ENCODE data around the gene MTNR1A. TPM values are rescaled to one million over a fixed set of nuclear protein-coding genes. Genes with fewer than 3 reads are reported as not detected.

MTNR1A gene
- total and polyA plus RNA-seq, 2 donors (not counting 3 experiments of a cell fraction or from before 2014, with no cell fraction given) = not detected

- FAIRE-seq (no peak), DNase-seq (ENCODE audit: low read depth, low spot score) (no peak)
- Histone ChIP-seq H3K4me2 (ENCODE audit: insufficient read depth, low read length) (no peak overlapping the region), H3K4me1 (ENCODE audit: control insufficient read depth, extremely low read depth, insufficient read depth, low read length) (no peaks in the 10 kb centered on the region), H3K27me3 (ENCODE audit: control insufficient read depth in 2 of 2, insufficient read depth in 2 of 2, low read length in 2 of 2) (no peaks in the 10 kb centered on the region), H3K9me3 (replicated peaks; ENCODE audit: control insufficient read depth, insufficient read depth, low read length) (peaks cover 3% of the 10 kb centered on the region), H3K79me2 (ENCODE audit: control insufficient read depth, insufficient read depth, low read length) (no peaks in the 10 kb centered on the region), H3K9me1 (replicated peaks; ENCODE audit: control insufficient read depth, extremely low read depth, insufficient read depth, low read length) (no peaks in the 10 kb centered on the region), H3K27ac (ENCODE audit: insufficient read depth, low read depth, low read length) (no peak overlapping the region), H2AFZ (ENCODE audit: low read depth, low read length) (no peak overlapping the region), H3K4me3 (replicated peaks in 1 of 3; ENCODE audit: insufficient read depth in 1 of 3, low read depth in 1 of 3, low read length in 3 of 3) (no peak overlapping the region), H3K36me3 (ENCODE audit: control insufficient read depth in 2 of 2, extremely low read depth in 1 of 2, insufficient read depth in 2 of 2, low read length in 2 of 2) (no peaks in the 10 kb centered on the region), H3K9ac (replicated peaks; ENCODE audit: extremely low read depth, insufficient read depth, low read length) (no peak overlapping the region), H4K20me1 (replicated peaks; ENCODE audit: control insufficient read depth, extremely low read depth, insufficient read depth, low read length) (no peaks in the 10 kb centered on the region)
- CTCF ChIA-PET = no interaction called here
- BruUV-seq (replicated peaks) = no TSS peak
- intact Hi-C loops (cut with micrococcal nuclease) (no loop called here), dilution Hi-C loops (cut with MboI; ENCODE audit: extremely low pct_ligation_motif_present, low sequenced_read_pairs) (no loop called here)
- TF ChIP-seq CTCF (IDR thresholded peaks at IDR 0.05; ENCODE audit: extremely low read depth in 1 of 2, insufficient read depth in 1 of 2, low read depth in 1 of 2, low read length in 2 of 2) (no peak), GATA2 (IDR thresholded peaks at IDR 0.05; ENCODE audit: insufficient read depth, insufficient read length, low read depth, low read length) (no peak)
- POLR2A ChIA-PET = no interaction called here
Measured at GRCh38 chr4:186604124-186604807, 48.9 kb upstream of the MTNR1A start.

- Histone ChIP-seq H3K9me1 (replicated peaks; ENCODE audit: control insufficient read depth, extremely low read depth, insufficient read depth, low read length) (no peaks in the 10 kb centered on the region), H3K27me3 (ENCODE audit: control insufficient read depth in 2 of 2, insufficient read depth in 2 of 2, low read length in 2 of 2) (no peaks in the 10 kb centered on the region), H3K9ac (replicated peaks; ENCODE audit: extremely low read depth, insufficient read depth, low read length) (no peak overlapping the region), H3K4me2 (ENCODE audit: insufficient read depth, low read length) (no peak overlapping the region), H4K20me1 (replicated peaks; ENCODE audit: control insufficient read depth, extremely low read depth, insufficient read depth, low read length) (no peaks in the 10 kb centered on the region), H3K36me3 (ENCODE audit: control insufficient read depth in 2 of 2, extremely low read depth in 1 of 2, insufficient read depth in 2 of 2, low read length in 2 of 2) (no peaks in the 10 kb centered on the region), H3K27ac (ENCODE audit: insufficient read depth, low read depth, low read length) (no peak overlapping the region), H3K4me3 (replicated peaks in 1 of 3; ENCODE audit: insufficient read depth in 1 of 3, low read depth in 1 of 3, low read length in 3 of 3) (no peak overlapping the region), H3K9me3 (replicated peaks; ENCODE audit: control insufficient read depth, insufficient read depth, low read length) (peaks cover 3% of the 10 kb centered on the region), H3K79me2 (ENCODE audit: control insufficient read depth, insufficient read depth, low read length) (no peaks in the 10 kb centered on the region), H3K4me1 (ENCODE audit: control insufficient read depth, extremely low read depth, insufficient read depth, low read length) (no peaks in the 10 kb centered on the region), H2AFZ (ENCODE audit: low read depth, low read length) (no peak overlapping the region)
- intact Hi-C loops (cut with micrococcal nuclease) (no loop called here), dilution Hi-C loops (cut with MboI; ENCODE audit: extremely low pct_ligation_motif_present, low sequenced_read_pairs) (no loop called here)
- ChIA-PET CTCF (no interaction called here), POLR2A (no interaction called here)
- DNase-seq (ENCODE audit: low read depth, low spot score) (no peak), FAIRE-seq (no peak)
- no peak for TF ChIP-seq MYC (IDR thresholded peaks at IDR 0.05; ENCODE audit: low read depth, low read length)
- no peak for TF ChIP-seq EZH2 (IDR thresholded peaks at IDR 0.05; ENCODE audit: borderline replicate concordance, low read depth, low read length, severe bottlenecking)
- no peak for TF ChIP-seq POLR2AphosphoS5 (IDR thresholded peaks at IDR 0.05; ENCODE audit: insufficient read depth, low read depth, low read length)
- TF ChIP-seq CTCF (IDR thresholded peaks at IDR 0.05; ENCODE audit: extremely low read depth in 1 of 2, insufficient read depth in 1 of 2, low read depth in 1 of 2, low read length in 2 of 2) = no peak
- TF ChIP-seq FOS (IDR thresholded peaks at IDR 0.05; ENCODE audit: borderline replicate concordance, insufficient read depth, low read length) = no peak
- no peak for TF ChIP-seq JUN (IDR thresholded peaks at IDR 0.05; ENCODE audit: borderline replicate concordance, insufficient read depth, insufficient read length, low read depth)
- no peak for TF ChIP-seq POLR2A (IDR thresholded peaks at IDR 0.05; ENCODE audit: low read depth, low read length)
- TF ChIP-seq MAX (IDR thresholded peaks at IDR 0.05; ENCODE audit: insufficient read depth, insufficient read length) = no peak
- TF ChIP-seq GATA2 (IDR thresholded peaks at IDR 0.05; ENCODE audit: insufficient read depth, insufficient read length, low read depth, low read length) = no peak
- no TSS peak for BruUV-seq (replicated peaks)
Measured at GRCh38 chr4:186602978-186603377, 47.6 kb upstream of the MTNR1A start.

Data from endothelial cell of umbilical vein (primary cell).